GM12878 (cell line): ENCODE measurements around the gene CCDC27. TPM values are rescaled to one million over a fixed set of nuclear protein-coding genes. Genes with fewer than 3 reads are reported as not detected.

Source experiments
- ATAC-seq: fragments of 200-7000 bp; cut with Tn5 transposase; 3 replicates; pipeline ENCODE4 v1.9.1; 2020; ENCODE audit warnings: mild to moderate bottlenecking, moderate library complexity
- BruUV-seq: library from RNA; stranded (reverse); fragments of 400-500 nt; replicated peaks from 2 replicates; lab custom pipeline; 2021; lab: Mats Ljungman, UMichigan
- CTCF ChIA-PET: fragments of 300-600 bp; sonication (Branson Sonifier 250); formaldehyde crosslinking; extraction: SDS; loops from one replicate; lab custom pipeline; 2021; ENCODE audit warnings: inconsistent platforms; lab: Yijun Ruan, JAX
- POLR2A ChIA-PET: fragments of 350-600 bp; formaldehyde crosslinking; extraction: SDS; loops from one replicate; lab custom pipeline; 2021; ENCODE audit warnings: inconsistent platforms; lab: Charles Lee
- RAD21 ChIA-PET: fragments of 300-600 bp; sonication (Branson Sonifier 250); formaldehyde crosslinking; loops from one replicate; lab custom pipeline; 2023; ENCODE audit warnings: antibody characterized with exemption; ENCODE audit not compliant: unreplicated experiment; lab: Charles Lee
- SMC1A ChIA-PET: fragments of 300-600 bp; sonication (Branson Sonifier 250); formaldehyde crosslinking; loops from one replicate; lab custom pipeline; 2023; ENCODE audit not compliant: unreplicated experiment, uncharacterized antibody; lab: Charles Lee
- DNase-seq: peaks from one replicate; pipeline ENCODE4 v3.0.0-alpha.2; 2011; ENCODE audit warnings: low read depth, low spot score
- FAIRE-seq: peaks from 3 replicates; lab custom pipeline; 2011; peaks lifted over from hg19 to GRCh38; lab: Jason Lieb, UNC
- H2AFZ ChIP-seq: 2 replicates; pipeline ENCODE4 v1.6.0; 2011; ENCODE audit warnings: low read depth, low read length, control low read depth; ENCODE audit not compliant: control insufficient read depth
- H3K27ac ChIP-seq: 2 replicates; pipeline ENCODE4 v1.5.1; 2011; ENCODE audit warnings: control low read depth; ENCODE audit not compliant: control insufficient read depth, insufficient read depth
- H3K27me3 ChIP-seq, 2 experiments: replicated peaks in 1 of 2; 2 replicates each; pipeline versions ENCODE4 v1.6.0 to v1.6.1; 2011; ENCODE audit warnings: low read length in 1 of 2; ENCODE audit not compliant: control insufficient read depth in 2 of 2, insufficient read depth in 2 of 2
- H3K36me3 ChIP-seq, 2 experiments: 2 replicates each; pipeline ENCODE4 v1.5.1; 2011; ENCODE audit warnings: low read length in 1 of 2; ENCODE audit not compliant: control insufficient read depth in 2 of 2, insufficient read depth in 2 of 2
- H3K4me1 ChIP-seq: 2 replicates; pipeline ENCODE4 v1.6.1; 2011; ENCODE audit warnings: mild to moderate bottlenecking, low read length, moderate library complexity, mixed read lengths; ENCODE audit not compliant: control insufficient read depth, insufficient read depth
- H3K4me2 ChIP-seq: 2 replicates; pipeline ENCODE4 v1.6.0; 2011; ENCODE audit warnings: control low read depth; ENCODE audit not compliant: control insufficient read depth, insufficient read depth
- H3K4me3 ChIP-seq: fragments of 200-600 bp; sonication (generic); 2 replicates; pipeline ENCODE4 v1.5.1; 2016
- H3K79me2 ChIP-seq: 2 replicates; pipeline ENCODE4 v1.6.0; 2011; ENCODE audit warnings: low read length; ENCODE audit not compliant: control insufficient read depth, insufficient read depth
- H3K9ac ChIP-seq: 2 replicates; pipeline ENCODE4 v1.8.0; 2011; ENCODE audit warnings: low read length, control low read depth, mixed read lengths; ENCODE audit not compliant: control insufficient read depth, insufficient read depth
- H3K9me3 ChIP-seq: replicated peaks from 3 replicates; pipeline ENCODE4 v1.5.1; 2011; ENCODE audit warnings: mild to moderate bottlenecking, low read length; ENCODE audit not compliant: control insufficient read depth, insufficient read depth
- H4K20me1 ChIP-seq: 2 replicates; pipeline ENCODE4 v1.6.0; 2011; ENCODE audit not compliant: control insufficient read depth, insufficient read depth
- ATF7 ChIP-seq: fragments of 450-650 bp; IDR thresholded peaks from 2 replicates; pipeline ENCODE4 v1.6.1; 2016; ENCODE audit warnings: low read depth, mild to moderate bottlenecking
- CHD1 ChIP-seq: IDR thresholded peaks from 2 replicates; pipeline ENCODE4 v1.6.1; 2012; ENCODE audit warnings: low read depth, low read length, improper control_type of control experiment
- CUX1 ChIP-seq: IDR thresholded peaks from 2 replicates; pipeline ENCODE4 v1.6.1; 2012; ENCODE audit warnings: improper control_type of control experiment, low read depth, low read length; ENCODE audit not compliant: insufficient replicate concordance
- ELK1 ChIP-seq: IDR thresholded peaks from 2 replicates; pipeline ENCODE4 v1.6.1; 2012; ENCODE audit warnings: low read depth, low read length, improper control_type of control experiment
- HDGF ChIP-seq: fragments of 450-650 bp; IDR thresholded peaks from 2 replicates; pipeline ENCODE4 v1.6.1; 2016; ENCODE audit warnings: antibody characterized with exemption
- JUND ChIP-seq: IDR thresholded peaks from 2 replicates; pipeline ENCODE4 v1.6.1; 2012; ENCODE audit warnings: low read depth, mild to moderate bottlenecking, low read length, improper control_type of control experiment, moderate library complexity
- MAX ChIP-seq: IDR thresholded peaks from 2 replicates; pipeline ENCODE4 v1.6.1; 2012; ENCODE audit warnings: low read depth, low read length, improper control_type of control experiment
- SMAD5 ChIP-seq: IDR thresholded peaks from 2 replicates; pipeline ENCODE4 v1.6.1; 2016; ENCODE audit warnings: antibody characterized with exemption, low read depth
- ZNF592 ChIP-seq: fragments of 450-650 bp; IDR thresholded peaks from 2 replicates; pipeline ENCODE4 v1.6.1; 2017; ENCODE audit warnings: mild to moderate bottlenecking, moderate library complexity
- WGBS: methylation state at CpG from one replicate; pipeline ENCODE4 v1.1.6; 2016; ENCODE audit warnings: low lambda C conversion rate; ENCODE audit not compliant: insufficient replicate concordance, insufficient coverage; ENCODE audit errors: missing lambda C conversion rate; 5-methylcytosine and 5-hydroxymethylcytosine counted together
- in situ Hi-C: fragments of 300-500 bp; cut with MboI; formaldehyde crosslinking; loops from 9 replicates; pipeline ENCODE4 v1.14.3; 2018; ENCODE audit warnings: mixed read lengths
- intact Hi-C: fragments of 100-400 bp; cut with micrococcal nuclease; formaldehyde crosslinking; loops from one replicate; pipeline ENCODE4 v1.14.2; 2022; ENCODE audit not compliant: unreplicated experiment
- polyA plus RNA-seq, 11 experiments: library from polyadenylated mRNA; depleted of rRNA in 4 of 11; unstranded in 6 of 11; stranded (reverse) in 5 of 11; fragments of >200 nt; fragmentation: Nextera tagmentation in 4 of 11; fragmentation: Illumina TruSeq in 1 of 11; extraction: Ambion mirVana in 4 of 11; extraction: Trizol in 1 of 11; gene quantifications; 1 replicate in 1 of 11; 2 replicates in 10 of 11; pipeline versions ENCODE4 v1.2.1 to v1.2.3, GENCODE V29; 2011 to 2016; ENCODE audit warnings: inconsistent platforms in 2 of 11, missing spikeins in 2 of 11, low read depth in 1 of 11
- total RNA-seq, 4 experiments: library from RNA; depleted of rRNA in 3 of 4; stranded (reverse); fragments of >200 nt in 3 of 4; fragmentation: Illumina TruSeq in 1 of 4; extraction: Trizol in 1 of 4; gene quantifications; 2 replicates each; pipeline versions ENCODE4 v1.2.1 to v1.2.3, GENCODE V29; 2013 to 2021

CCDC27 gene
- total and polyA plus RNA-seq, 10 of the 15 experiments (the other 5 are each of a cell fraction or from before 2014, with no cell fraction given), result 0.05 TPM; not detected in 9

- H2AFZ ChIP-seq, result no peak overlapping the region
- peaks cover 11% of the 10 kb centered on the region for H3K4me1 ChIP-seq
- H3K4me2 ChIP-seq, result no peak overlapping the region
- H3K27ac ChIP-seq, result no peak overlapping the region
- no peaks in the 10 kb centered on the region for H3K9me3 ChIP-seq
- no peak overlapping the region for H3K9ac ChIP-seq
- WGBS, result 93% methylated on average over 12 of the region's 12 CpGs
- SMC1A ChIA-PET, result no interaction called here
- no peaks in the 10 kb centered on the region for H3K79me2 ChIP-seq
- H4K20me1 ChIP-seq, result no peaks in the 10 kb centered on the region
- peaks cover 2 to 3% of the 10 kb centered on the region in 2 experiments; a peak in 3 of 4 replicates for H3K36me3 ChIP-seq
- no TSS peak for BruUV-seq
- H3K27me3 ChIP-seq, result no peaks in the 10 kb centered on the region
- no peak for FAIRE-seq
- CTCF ChIA-PET, result no interaction called here
- POLR2A ChIA-PET, result no interaction called here
- no peak overlapping the region for H3K4me3 ChIP-seq
- TF ChIP-seq ELK1 (no peak), CHD1 (no peak), HDGF (no peak), JUND (no peak), SMAD5 (no peak), ZNF592 (no peak), MAX (no peak), ATF7 (no peak), CUX1 (no peak)
- TF ChIP-seq, all 136 proteins: peak for 0
- in situ Hi-C loops (no loop called here), intact Hi-C loops (no loop called here)
- no peak for DNase-seq
- ATAC-seq, result no peak
- RAD21 ChIA-PET, result no interaction called here
Measured at GRCh38 chr1:3743826-3744225, 8.4 kb upstream of the CCDC27 start.
